ENCODE results near the gene LY9. TPM values are rescaled to one million over a fixed set of nuclear protein-coding genes. Genes with fewer than 3 reads are reported as not detected.

The LY9 gene
- total RNA-seq, 3 donors from 2014 or later = 1.3 to 2.5 (median 2.3) TPM

DNA sequence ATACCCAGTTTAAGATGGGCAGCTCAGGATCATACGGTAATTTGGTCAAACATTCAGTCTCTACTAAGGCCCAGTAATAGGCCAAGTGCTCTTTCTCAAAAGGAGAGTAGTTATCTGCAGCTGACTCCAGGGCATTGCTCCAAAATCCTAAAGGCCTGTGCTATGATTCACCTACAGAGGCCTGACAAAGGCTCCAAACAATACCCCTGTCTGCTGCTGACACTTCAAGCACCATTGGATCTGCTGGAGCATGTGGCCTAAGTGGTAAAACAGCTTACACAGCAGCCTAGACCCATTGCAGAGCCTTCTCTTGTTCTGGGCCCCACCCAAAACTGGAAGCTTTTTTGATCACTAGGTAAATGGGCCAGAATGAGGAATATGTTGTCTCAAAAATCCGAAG lies 34.1 kb upstream of the LY9 start:
- ATAC-seq (no peak), DNase-seq (no peak)
- intact Hi-C loops (cut with DNase I, micrococcal nuclease) = no loop called here
- Histone ChIP-seq H3K36me3 (ENCODE audit: low read depth) (no peaks in the 10 kb centered on the region), H3K9me3 (no peaks in the 10 kb centered on the region), H3K4me3 (no peak overlapping the region), H3K4me1 (ENCODE audit: low read depth) (no peaks in the 10 kb centered on the region)
- TF ChIP-seq, protein P1, sequence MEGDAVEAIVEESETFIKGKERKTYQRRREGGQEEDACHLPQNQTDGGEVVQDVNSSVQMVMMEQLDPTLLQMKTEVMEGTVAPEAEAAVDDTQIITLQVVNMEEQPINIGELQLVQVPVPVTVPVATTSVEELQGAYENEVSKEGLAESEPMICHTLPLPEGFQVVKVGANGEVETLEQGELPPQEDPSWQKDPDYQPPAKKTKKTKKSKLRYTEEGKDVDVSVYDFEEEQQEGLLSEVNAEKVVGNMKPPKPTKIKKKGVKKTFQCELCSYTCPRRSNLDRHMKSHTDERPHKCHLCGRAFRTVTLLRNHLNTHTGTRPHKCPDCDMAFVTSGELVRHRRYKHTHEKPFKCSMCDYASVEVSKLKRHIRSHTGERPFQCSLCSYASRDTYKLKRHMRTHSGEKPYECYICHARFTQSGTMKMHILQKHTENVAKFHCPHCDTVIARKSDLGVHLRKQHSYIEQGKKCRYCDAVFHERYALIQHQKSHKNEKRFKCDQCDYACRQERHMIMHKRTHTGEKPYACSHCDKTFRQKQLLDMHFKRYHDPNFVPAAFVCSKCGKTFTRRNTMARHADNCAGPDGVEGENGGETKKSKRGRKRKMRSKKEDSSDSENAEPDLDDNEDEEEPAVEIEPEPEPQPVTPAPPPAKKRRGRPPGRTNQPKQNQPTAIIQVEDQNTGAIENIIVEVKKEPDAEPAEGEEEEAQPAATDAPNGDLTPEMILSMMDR (IDR thresholded peaks at IDR 0.05) = no peak

DNA sequence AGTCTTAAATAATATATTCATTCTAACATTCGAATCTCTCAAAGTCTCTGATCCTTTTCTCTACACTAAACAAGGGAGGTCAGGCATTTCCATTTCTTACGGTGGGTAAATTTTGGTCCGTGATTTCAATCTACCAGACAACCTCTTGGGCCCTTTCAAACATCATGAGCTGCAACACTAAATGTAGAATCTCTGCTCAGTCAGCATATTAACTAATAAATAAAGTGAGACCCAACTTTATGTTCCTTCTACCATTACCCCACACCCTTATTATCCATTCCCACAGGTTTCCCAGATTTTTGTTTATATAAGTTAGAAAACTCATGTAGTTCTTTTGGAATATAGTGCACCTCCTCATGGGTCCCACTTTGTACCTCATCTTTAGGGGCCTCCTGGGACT lies 32.0 kb upstream of the LY9 start:
- intact Hi-C loops (cut with DNase I, micrococcal nuclease) = no loop called here
- TF ChIP-seq, protein P1 (IDR thresholded peaks at IDR 0.05) = no peak

DNA sequence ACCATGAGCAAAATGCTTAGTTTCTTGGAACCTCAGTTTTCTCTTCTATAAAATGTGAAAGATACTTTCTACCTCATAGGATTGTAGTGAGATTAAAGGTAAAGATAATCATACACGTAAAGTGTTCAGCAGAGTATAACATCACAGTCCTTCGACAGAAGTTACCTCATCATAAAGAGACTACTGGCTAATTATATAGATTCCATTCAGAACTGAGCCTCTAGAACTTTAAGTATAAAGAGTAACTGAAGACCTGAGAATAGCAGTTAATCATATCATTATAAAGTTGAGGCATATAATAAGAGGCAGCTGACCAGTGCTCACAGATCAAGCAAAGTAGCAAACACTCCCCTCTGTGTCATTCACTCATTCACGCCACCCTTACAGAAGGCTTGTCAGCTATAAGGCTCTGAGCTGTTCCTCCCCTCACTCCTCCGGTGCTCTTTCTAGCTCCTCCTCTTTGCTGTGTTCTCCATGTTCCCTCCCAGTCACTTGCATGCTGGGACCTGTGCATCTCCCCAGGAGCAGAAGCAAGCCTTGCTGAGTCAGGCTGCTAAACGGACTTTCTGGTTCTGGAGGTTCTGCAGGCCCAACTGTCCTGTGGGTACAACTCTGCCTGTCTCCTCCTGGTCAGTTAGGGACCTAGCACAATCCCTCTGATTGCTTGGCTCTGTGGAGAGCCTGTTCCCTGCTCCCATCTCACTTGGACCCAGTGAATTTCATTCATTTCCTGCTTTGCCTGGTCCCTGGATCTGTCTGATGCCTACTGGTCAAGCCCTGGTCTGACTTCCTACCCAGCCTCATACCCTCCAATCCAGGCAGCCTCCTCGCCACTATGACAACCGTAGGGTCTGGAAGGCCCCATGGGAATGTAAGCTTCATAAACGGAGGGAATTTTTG lies 28.3 kb upstream of the LY9 start:
- ATAC-seq = peak; percentile 63
- no peaks in the 10 kb centered on the region for H3K9me3 ChIP-seq
- no peak for DNase-seq
- TF ChIP-seq, protein P1 (IDR thresholded peaks at IDR 0.05) = no peak
- intact Hi-C loops (cut with DNase I, micrococcal nuclease) = no loop called here
- H3K4me3 ChIP-seq = no peak overlapping the region
- no peaks in the 10 kb centered on the region for H3K36me3 ChIP-seq (ENCODE audit: low read depth)
- H3K4me1 ChIP-seq (ENCODE audit: low read depth) = no peaks in the 10 kb centered on the region

More for the DNA sequence above, 32.0 kb upstream of the LY9 start:
- no peaks in the 10 kb centered on the region for H3K36me3 ChIP-seq (ENCODE audit: low read depth)
- no peak for DNase-seq
- no peak for ATAC-seq
- no peaks in the 10 kb centered on the region for H3K9me3 ChIP-seq
- H3K4me3 ChIP-seq = no peak overlapping the region
- no peaks in the 10 kb centered on the region for H3K4me1 ChIP-seq (ENCODE audit: low read depth)

DNA sequence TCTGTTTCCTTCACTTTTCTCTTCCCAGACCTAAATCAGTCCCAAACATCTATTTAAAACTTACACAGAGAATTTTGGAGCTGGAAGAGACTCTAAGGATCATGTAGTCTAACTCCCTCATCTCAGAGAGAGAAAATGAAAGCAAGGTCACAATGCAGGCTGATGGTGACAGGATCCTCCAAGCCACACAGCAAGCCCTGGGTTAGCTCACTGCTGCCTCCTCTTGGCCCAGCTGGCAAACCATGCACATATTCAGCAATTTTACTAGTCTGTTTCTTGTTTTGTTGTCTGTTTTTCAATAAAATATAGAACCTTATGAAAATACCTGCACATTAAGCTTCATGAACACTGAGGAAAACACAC lies 27.7 kb upstream of the LY9 start:
- no peaks in the 10 kb centered on the region for H3K4me1 ChIP-seq (ENCODE audit: low read depth)
- intact Hi-C loops (cut with DNase I, micrococcal nuclease) = no loop called here
- peak; percentile 95 for ATAC-seq
- H3K9me3 ChIP-seq = no peaks in the 10 kb centered on the region
- peak; percentile 68 to 78 (median 73) for DNase-seq
- H3K4me3 ChIP-seq = no peak overlapping the region
- no peaks in the 10 kb centered on the region for H3K36me3 ChIP-seq (ENCODE audit: low read depth)
- TF ChIP-seq, protein P1 (IDR thresholded peaks at IDR 0.05) = peak; percentile 49

DNA sequence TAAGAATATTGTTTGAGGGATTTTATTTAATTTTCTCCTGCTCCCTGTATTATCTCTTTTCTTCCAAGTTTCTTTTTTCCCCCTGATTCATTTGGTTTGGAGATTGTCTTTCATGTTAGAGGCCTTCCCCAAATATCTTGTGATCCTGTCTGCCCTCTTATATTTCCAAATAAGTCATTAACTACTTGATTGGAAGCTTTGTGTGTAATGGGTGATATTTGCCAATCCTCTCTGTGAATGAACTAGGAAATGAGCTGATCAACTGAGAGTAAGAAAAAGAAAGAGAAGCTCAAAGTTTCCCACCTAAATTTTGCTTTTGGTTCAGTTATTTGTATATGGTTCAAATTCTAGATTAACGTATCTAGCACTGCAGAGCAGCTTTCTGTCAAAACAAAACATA lies 23.6 kb upstream of the LY9 start:
- TF ChIP-seq, protein P1 (IDR thresholded peaks at IDR 0.05) = no peak
- DNase-seq (no peak), ATAC-seq (no peak)
- Histone ChIP-seq H3K4me3 (no peak overlapping the region), H3K9me3 (no peaks in the 10 kb centered on the region), H3K4me1 (ENCODE audit: low read depth) (no peaks in the 10 kb centered on the region), H3K36me3 (ENCODE audit: low read depth) (no peaks in the 10 kb centered on the region)
- intact Hi-C loops (cut with DNase I, micrococcal nuclease) = no loop called here
